ENCODE data around the gene UVSSA.
A peak's percentile ranks its signal among the peaks of the same experiment; 100 is the strongest.

The UVSSA gene

DNA sequence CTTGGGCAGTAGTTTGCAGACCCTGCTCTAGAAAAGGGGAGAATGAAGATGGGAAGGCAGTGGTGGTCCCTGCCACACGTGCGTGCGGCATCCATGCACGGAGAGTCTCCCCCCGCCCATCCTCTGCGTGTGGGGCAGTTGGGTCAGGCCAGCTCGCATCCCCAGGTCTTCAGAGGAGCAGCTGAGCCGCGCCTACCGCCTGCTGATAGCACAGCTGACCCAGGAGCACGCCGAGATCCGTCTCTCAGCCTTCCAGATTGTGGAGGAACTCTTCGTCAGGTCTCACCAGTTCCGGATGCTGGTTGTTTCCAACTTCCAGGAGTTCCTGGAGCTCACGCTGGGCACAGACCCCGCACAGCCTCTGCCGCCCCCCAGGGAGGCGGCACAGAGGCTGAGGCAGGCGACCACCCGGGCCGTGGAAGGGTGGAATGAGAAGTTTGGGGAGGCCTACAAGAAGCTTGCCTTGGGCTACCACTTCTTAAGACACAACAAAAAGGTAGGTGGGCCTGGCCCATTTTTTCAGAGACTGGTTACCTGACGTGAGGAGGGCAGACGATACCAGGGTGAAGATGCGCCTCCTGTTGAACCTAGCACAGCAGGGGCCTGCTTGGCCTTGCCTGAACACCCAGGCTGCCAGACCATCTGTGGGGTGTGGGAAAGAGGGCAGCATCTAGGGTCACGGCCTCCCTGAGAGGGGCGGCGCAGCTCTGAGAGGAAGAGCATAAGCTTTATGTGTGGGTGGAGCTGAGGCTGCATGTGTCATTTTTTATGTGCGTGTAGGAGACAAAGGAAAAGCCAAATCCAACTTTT is 2.6 kb downstream of the UVSSA start:
- no peak for DNase-seq (ENCODE audit: low read depth)

DNA sequence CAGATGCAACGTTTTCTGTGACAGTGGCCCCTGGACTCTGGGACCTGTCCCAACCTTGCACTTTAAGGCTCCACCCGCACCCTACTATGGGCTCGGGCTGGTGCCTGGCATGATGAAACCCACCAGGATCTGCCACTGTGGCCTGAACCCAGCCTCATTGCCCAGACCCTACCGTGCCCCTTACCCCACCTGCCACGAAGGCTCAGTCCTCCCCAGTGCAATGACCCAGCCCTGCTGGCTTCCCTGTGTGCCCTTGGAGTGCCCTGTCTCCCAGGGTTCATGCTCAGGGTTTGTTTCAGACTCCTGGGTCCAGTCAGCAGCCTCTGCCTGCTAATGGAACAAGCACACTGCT is 3.1 kb downstream of the UVSSA start:
- DNase-seq (ENCODE audit: low read depth) = no peak

DNA sequence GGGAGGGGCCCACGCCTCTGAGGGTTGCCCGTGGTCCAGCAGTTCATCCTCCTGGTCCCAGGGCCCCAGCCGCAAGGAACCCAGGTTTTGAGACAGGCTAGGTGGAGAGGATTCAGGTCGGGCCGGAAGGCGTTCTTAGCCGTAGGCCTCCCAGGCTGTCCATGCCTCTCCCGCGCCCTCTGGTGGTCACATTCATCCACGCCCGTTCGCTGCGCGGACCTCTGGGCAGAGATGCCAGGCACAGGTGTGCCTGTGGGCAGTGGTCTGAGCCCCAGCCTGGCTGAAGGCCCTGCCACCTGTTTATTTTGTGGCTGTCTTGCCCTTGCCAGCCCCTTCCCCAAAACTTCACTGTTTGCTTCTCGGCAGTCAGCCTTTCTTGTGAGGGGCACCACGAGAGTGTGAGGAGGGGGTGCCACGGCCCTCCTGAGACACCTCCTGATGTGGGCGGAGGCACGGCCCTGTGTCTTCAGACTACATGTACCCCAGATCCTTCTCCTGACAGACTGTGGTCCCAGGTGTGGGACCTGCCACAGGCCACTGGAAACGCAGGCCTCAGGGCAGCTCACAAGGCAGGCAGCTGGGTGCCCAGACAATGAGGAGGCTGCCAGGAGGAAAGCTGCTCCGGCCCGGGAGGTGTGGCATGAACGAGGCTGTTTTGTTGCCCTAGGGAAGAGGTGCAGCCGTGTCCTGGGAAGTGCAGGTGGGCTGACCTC is 5.0 kb downstream of the UVSSA start:
- DNase-seq (ENCODE audit: low read depth) = peak; percentile 92

DNA sequence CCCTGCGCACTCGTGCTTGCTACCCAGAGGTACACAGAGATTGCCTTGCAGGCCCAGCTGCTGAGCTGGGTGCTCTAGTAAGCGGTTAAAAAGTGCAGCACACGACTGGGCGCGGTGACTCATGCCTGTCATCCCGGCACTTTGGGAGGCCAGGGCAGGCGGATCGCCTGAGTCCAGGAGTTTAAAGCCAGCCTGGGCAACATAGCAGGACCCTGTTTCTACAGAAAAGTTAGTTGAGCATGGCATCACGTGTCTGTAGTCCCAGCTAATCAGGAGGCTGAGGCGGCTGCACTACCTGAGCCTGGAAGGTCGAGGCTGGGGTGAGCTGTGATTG is 5.5 kb downstream of the UVSSA start:
- DNase-seq (ENCODE audit: low read depth) = no peak

DNA sequence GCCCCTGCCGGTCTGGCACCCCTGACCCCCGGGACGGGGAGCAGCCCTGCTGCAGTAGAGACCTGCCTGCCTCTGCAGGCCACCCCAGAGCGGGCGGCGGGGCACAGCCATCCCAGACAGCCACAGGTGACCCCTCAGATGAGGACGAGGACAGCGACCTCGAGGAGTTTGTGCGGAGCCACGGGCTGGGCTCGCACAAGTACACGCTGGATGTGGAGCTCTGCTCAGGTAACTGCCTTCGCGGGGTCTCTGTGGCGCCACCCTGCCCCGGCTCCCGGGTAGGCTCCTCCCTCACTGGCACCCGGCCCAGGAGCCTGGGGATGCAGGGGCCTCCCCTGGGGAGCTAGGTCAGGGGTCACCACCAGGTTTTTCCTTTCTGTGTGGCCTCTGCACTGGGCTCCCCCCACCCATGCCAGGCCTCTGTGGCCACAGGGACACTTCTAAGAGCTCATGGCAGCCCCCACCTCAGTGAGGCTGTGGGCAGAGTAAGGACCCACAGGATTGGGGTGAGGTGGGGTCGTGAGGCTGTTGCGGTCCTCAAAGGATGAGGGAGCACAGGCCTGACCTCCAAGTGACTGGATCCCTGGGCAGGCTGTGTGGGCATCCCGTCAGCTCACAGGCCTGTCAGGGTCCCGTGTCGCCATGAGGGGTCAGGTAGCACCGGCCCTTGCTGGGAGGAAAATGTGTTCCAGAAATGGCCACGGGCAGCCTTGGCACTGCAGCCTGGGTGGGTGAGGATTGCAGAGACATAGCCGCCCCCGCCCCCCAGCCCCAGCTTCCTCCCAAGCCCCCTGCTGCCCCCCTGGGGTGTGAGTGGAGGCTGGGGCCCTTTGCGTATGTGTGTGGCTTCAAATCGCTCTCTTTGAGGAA is 6.4 kb downstream of the UVSSA start:
- DNase-seq (ENCODE audit: low read depth) = no peak

DNA sequence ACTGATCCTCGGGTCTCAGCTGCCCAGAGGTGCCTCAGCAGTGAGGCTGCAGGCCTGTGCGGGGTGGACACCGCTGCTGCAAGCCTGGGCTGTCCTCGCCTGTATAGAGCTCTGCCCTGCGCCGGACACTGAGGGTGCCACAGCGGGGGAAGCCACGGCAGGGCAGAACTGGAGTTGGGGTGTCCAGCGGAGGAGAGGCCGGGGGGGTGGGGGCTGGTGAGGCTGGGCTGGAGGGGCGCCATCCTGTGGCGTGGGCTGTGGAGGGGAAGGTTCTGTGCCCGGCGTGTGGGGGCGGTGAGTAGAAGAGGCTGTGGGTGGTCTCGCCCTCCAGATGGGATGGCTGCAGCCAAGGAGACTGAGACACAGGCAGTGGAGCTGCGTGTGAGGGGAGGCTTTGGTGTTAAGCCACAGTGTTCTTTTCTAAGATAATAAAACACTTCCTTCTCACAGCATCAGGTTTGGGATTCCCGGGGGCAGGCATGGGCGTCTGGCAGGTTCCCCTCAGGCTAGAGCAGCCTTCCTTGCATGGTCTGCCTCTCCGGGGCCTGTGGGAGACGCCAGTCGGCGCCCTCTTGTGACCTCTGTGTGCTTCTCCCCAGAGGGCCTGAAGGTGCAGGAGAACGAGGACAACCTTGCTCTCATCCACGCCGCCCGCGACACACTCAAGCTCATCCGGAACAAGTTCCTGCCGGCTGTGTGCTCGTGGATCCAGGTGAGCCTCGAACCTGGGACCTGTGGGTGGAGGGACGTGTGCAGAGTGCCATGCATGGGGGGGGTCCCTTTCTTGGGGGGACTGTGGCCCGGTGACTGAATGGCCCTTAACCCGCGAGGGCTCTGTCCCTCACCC is 7.4 kb downstream of the UVSSA start:
- DNase-seq (ENCODE audit: low read depth) = no peak

DNA sequence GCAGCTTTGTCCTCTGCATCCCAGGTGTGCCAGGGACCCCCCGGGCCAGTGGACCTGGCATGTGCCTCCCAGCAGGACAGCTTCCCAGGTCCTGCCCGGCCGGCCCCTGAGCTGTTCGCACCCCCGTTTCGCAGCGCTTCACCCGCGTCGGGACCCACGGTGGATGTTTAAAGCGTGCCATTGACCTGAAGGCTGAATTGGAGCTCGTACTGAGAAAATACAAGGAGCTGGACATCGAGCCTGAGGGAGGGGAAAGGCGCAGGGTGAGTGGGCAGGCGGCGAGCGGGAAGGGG is 7.9 kb downstream of the UVSSA start:
- no peak for DNase-seq (ENCODE audit: low read depth)

DNA sequence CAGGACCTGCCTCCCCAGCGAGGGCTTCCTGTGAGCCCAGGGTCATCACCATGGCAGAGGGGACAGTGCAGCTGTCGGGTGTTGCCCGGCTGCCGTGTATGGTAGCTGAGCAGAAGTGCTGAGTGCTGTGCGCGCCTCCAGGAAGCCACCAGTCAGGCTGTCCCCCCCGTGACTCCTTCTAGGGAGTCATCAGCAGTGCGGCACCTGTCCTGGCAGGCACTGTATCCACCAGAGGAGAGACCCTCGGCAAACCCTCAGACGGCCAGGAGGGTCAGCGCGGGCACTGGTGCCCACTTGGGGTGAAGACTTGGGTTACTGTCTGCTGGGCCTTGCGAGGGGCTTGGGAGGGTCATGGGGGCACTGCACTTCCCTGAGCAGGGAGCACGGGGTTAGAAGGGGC is 8.4 kb downstream of the UVSSA start:
- no peak for DNase-seq (ENCODE audit: low read depth)

DNA sequence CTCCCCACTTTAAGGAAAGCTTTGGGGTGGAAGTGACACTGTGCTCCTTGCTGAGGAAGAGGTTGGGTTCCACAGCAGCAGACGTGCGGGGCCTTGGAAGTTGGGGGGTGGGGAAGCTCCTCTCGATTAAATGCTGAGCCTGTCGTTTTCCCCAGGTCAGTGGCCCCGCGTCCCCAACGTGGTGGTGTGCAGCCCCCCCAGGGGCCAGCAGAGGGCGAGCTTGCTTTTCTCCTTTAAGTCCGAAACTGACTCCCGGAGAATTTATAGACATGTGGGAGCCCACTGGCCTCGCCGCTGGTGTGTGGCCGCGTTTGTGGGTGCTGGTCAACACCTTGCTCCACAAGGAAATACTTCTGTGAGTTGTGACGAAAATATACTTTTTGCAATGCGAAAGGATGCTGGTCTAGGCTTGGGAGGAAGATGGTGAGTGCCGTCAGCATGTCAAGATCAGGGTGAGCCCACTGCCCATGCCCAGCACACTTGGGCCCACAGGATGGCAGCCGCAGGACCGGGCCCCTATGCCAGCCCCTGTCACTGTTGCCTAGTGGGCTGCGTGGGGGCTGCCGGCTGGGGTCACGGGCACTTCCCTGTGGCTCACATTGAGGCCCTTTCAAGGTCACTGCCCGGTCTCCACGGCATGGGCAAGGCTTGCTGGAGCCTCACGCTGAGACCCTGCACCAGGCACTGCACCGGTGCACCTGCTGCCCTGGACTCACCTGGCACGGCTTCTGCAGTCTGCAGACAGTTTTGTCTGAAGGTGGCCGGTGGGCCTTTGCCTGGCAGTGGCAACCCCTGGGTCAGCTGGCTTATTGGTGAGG is 9.4 kb downstream of the UVSSA start:
- peak; percentile 52 for DNase-seq (ENCODE audit: low read depth)

DNA sequence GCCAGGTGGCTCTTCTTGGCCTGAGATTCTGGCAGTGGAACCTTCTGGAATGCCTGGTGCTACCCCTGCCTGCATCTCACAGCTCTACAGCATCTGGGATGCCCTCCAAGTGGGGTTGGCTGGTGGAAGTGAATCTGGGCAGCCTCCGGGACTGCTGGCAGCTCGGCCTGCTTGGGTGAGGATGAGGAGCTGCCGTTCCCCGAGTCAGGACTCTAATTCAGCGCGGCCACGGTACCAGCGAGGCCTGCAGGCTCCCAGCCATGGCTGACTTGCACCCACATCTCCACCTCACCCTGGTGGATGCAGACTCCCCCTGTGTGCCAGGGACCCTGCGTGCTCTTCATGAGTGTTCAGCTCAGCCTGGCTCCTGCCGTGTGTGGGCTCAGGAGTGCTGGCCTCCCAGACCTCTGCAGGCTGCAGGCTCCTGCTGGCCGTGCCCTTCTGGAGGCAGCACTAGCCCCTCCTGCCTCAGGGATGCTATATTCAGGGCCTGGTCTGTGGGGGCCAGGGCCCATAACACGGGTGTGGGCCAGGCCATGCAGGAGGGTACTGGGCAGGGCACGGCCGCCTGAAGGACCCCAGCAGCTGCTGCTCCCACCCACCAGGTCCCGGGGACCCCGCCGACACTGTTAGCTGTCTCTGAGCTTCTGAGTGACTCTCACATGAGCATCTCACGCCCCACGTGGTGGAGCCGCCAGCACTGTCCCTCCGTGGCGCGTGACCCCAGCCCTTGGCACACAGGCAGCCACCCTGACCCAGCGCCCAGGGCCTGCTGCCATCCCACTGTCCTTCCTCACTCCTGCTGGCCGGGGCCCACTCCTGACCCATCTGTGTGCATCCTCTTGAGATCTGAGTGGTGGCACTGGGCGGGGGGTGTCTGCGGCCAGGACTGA is 10.6 kb downstream of the UVSSA start:
- DNase-seq (ENCODE audit: low read depth) = no peak

DNA sequence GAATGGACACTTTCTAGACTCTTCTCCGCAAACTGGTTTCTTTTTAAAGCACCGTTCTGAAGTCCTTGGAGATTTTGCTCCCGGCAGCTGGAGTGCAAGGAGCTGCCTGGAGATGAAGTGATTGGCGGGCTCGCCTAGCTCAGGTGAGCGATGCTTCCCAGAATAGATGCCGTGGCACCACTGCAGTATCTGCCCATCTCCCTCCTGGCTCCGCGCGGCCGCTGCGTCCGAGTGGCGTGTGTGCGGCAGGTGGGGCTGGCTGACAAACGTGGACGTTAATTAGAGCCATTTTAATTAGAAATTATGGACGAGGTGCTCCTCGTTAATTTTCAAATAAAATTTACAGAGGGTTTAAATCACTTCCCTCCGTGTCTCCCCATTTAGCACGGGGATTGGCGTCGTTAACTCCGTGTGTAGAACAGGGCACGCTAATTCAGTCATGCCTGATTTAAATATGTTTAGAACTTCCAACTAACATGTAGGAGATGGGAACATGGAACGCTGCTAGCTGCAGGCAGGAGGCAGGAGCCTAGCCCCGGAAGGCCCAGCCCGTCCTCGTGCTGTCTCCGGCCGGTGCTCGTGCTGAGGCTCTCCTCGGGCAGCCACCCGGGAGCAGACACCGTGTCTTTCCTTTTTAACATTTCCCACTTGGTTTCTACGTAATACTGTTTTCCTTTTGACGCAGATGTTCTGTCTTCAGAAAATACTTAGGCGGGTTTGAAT is 11.6 kb downstream of the UVSSA start:
- no peak for DNase-seq (ENCODE audit: low read depth)

DNA sequence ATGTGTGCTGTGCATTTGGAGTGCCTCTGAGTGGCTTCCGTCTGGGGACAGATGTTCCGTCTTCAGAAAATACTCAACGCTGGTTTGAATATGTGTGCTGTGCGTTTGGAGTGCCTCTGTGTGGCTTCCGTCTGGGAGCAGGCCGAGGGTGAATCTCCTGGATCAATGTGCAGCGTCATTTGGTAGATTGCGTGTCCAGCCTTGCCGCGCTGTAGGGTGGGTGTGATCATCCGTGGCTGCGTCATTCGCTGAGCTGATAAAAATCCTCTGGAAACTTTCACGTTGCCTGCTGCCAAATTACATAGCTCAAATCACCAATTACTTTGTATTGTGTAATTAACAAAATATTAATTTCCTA is 12.1 kb downstream of the UVSSA start:
- DNase-seq (ENCODE audit: low read depth) = no peak

DNA sequence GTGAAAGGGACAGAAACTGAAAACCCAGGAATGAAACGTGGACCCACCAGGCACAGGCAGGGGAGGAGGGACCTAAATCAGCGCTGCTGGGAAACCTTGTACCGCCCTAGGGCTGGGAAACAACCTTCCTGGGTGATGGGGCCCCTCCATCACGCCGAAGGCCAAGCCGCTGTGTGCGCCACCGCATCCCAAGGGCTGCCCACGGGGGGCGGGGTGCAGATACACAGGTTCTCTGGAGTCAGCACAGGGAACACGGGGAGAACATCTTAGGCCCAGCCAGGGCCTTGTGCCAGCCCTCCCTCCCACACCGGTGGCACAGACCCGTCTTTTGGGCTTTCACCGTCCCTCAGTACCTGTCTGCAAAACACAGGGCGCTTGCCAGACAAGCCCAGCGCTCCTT is 13.0 kb downstream of the UVSSA start:
- DNase-seq (ENCODE audit: low read depth) = no peak

DNA sequence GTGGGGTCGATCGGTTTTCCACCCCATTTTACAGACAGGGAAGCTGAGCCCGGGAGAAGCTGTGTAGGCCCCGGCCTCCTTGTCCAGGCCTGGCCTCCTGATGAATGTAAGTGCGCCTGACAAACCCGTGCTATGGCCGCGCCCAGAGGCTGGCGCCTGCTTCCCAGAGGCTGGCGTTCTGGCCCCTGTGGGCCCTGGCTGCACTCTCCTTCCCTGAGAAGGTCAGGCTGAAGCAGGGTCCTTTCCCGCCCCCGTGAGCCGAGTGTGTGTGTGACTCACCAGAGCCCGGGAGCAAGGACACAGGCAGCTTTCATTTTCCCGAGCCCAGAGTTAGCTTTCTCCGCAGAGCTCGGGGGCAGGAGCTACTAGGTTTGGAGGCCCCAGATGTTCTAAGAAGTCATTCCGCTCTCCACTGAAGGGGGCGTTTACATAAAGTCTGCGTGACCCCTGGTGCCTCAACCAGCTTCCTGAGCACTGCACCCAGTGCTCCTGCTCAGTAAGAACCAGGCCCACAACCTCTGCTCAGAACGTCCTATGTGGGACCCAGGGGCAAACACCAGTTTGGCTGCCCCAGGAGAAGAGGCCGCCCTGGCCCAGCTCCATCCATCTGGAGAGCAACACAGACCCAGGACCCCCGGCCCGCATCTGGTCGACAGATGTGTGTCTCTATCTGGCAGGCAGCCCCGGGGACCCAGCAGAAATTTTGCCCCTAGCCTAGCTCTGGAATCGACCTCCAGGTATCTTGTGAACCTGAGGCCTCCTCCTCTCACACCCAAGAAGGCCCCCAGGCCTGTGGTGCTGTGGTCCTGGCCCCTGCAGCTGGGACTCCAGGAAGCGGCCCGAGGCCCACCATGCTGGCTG is 13.6 kb downstream of the UVSSA start:
- DNase-seq (ENCODE audit: low read depth) = no peak

DNA sequence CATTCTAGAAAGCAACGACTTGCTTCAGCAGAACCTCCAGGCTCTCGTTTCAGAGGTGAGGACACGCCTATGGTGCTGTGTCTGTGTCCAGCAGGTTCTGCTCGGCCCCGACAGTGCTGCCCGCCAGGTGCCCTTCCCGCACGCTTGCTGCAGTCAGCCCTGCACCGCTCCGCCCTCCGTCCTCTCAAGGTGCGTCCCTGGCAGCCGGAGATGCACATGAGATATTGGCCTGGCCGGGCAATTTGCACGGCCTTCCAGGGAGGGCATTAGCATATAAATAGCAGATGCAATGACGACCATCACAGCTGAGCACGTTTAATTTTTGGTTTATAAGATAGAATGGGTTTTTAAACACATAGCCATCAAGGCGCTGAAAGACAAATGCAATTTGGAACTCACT is 14.4 kb downstream of the UVSSA start:
- no peak for DNase-seq (ENCODE audit: low read depth)

DNA sequence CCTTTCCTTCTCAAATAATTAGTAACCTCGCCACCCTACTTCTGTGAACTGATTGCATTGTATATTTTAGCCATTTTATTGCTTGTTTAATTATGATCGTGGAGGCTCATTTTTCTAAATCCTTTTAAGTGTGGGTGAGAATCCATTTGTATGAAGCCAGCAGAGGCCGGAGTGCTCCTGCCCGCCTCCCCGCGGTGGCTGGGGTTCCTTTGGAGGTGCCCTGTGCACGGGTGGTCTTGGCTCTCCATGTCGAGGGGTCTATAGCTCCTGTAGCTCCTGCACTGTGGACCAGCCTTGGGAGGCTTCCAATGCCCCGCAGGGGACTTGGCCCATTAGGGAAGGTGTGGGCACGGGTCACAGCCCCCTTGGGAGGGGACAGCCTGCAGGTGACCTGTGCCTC is 15.0 kb downstream of the UVSSA start:
- no peak for DNase-seq (ENCODE audit: low read depth)

DNA sequence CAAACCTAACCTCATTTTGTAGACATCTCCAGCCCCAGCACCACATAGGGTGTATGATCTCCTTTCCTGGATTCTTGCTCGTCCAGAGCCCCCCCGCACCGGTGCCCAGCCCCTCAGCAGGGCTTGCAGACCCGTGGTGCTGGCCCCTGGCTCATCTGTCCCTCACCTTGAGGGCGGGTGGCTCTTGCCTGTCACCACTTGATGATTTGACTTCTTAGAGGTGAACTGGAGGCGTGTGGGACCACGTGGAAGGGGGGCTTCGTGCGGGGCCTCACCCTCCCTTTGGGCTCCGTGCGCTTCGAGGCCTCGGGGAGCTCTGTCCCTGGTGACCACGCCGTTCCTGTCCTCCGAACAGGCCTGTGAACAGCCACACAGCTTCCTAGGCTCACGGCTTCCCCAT is 15.5 kb downstream of the UVSSA start:
- DNase-seq (ENCODE audit: low read depth) = no peak

DNA sequence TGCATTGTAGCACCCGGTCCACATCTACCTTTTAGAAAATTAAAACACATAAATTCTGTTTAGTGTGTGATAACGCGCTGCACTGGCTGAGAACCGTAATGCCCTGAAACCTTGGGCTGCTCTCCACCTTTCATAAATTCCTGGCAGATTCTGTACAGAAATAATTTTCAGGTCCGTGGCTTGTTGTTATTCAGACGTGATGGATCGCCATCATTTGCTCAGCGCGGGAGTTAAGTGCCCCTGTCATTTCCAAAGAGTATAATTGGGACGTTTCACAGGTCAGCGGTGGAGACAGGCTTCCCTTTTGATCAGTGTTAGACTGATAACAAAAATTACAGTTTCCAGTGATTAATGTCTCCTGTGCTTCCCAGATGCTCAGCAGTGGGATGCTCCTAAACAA is 16.5 kb downstream of the UVSSA start:
- no peak for DNase-seq (ENCODE audit: low read depth)

DNA sequence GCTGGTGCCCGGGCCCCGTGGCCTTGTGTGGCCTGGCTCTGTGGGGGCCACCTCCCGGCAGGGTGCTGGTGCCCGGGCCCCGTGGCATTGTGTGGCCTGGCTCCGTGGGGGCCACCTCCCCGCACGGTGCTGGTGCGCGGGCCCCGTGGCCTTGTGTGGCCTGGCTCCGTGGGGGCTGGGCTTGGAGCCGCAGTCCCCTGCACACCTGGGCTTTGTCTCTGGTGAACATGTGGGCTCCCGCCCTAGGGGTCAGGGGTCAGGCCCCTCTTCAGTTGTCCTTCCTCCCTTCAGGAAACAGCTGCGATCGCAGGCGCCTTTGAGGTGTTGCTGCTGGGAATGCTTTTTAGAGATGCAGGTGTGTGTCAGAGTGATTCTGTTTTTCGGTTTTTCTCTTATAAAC is 17.2 kb downstream of the UVSSA start:
- no peak for DNase-seq (ENCODE audit: low read depth)

Data from activated T-cell treated with anti-CD3 and anti-CD28 coated beads for 1 hour (primary cell).